DMS53 (cell line): ENCODE data around the gene S100A1.

ENCODE experiments used
- DNase-seq: peaks from one replicate; lab custom pipeline; 2025; lab: John Stamatoyannopoulos, UW

S100A1 gene

GRCh38 chr1:153610811-153611301 is 17.4 kb upstream of the S100A1 start:
- no peak for DNase-seq

GRCh38 chr1:153611356-153611755 is 16.9 kb upstream of the S100A1 start:
- no peak for DNase-seq

GRCh38 chr1:153612111-153612754 is 16.0 kb upstream of the S100A1 start:
- DNase-seq: no peak

- DNase-seq: no peak
Measured at GRCh38 chr1:153612755-153613331, 15.4 kb upstream of the S100A1 start, which contains the start of gene S100A16. S100A16 (minus strand) TSS chr1:153613137; CDS start chr1:153608151, 4,986 bp downstream.

- no peak for DNase-seq
Measured at GRCh38 chr1:153613406-153613805, 14.8 kb upstream of the S100A1 start.

GRCh38 chr1:153614189-153614900 is 13.9 kb upstream of the S100A1 start:
- no peak for DNase-seq

- no peak for DNase-seq
Measured at GRCh38 chr1:153614906-153615305, 13.3 kb upstream of the S100A1 start.

GRCh38 chr1:153615406-153615805 is 12.8 kb upstream of the S100A1 start:
- DNase-seq: no peak

- no peak for DNase-seq
Measured at GRCh38 chr1:153616144-153616916, 11.9 kb upstream of the S100A1 start, which contains the start of gene S100A14. S100A14 (minus strand) TSS chr1:153616325; CDS start chr1:153615858, 467 bp downstream.

GRCh38 chr1:153616917-153617311 is 11.3 kb upstream of the S100A1 start:
- DNase-seq: no peak

GRCh38 chr1:153617663-153618062 is 10.6 kb upstream of the S100A1 start:
- peak; percentile 88 for DNase-seq

- no peak for DNase-seq
Measured at GRCh38 chr1:153619171-153619570, 9.1 kb upstream of the S100A1 start.

GRCh38 chr1:153623101-153623500 is 5.1 kb upstream of the S100A1 start:
- DNase-seq: no peak

GRCh38 chr1:153624965-153625611 is 3.1 kb upstream of the S100A1 start:
- DNase-seq: no peak

- no peak for DNase-seq
Measured at GRCh38 chr1:153626477-153626903, 1.7 kb upstream of the S100A1 start.

- DNase-seq: peak; percentile 94
Measured at GRCh38 chr1:153626904-153627714, 1.1 kb upstream of the S100A1 start, which contains the start of gene S100A13. S100A13 (minus strand) TSS chr1:153627505; CDS start chr1:153626472, 1,033 bp downstream.

- DNase-seq: no peak
Measured at GRCh38 chr1:153628638-153629342, 556 bp downstream of the S100A1 start.

GRCh38 chr1:153629343-153629665 is 1.1 kb downstream of the S100A1 start:
- DNase-seq: no peak

GRCh38 chr1:153629971-153630370 is 1.7 kb downstream of the S100A1 start:
- DNase-seq: no peak

GRCh38 chr1:153630384-153630783 is 2.1 kb downstream of the S100A1 start:
- no peak for DNase-seq
